NB4 (cell line): Measurements from ENCODE around the gene TSPAN7.

ENCODE experiments used
- CTCF ChIP-seq: IDR thresholded peaks from one replicate; pipeline ENCODE4 v1.5.1; 2012; ENCODE audit warnings: low read depth, low read length
- MYC ChIP-seq: IDR thresholded peaks from 2 replicates; pipeline ENCODE4 v1.6.1; 2011; ENCODE audit warnings: low read depth, low read length
- POLR2A ChIP-seq: IDR thresholded peaks from 2 replicates; pipeline ENCODE4 v1.6.1; 2011; ENCODE audit warnings: mild to moderate bottlenecking; ENCODE audit not compliant: insufficient read length; ENCODE audit errors: extremely low read depth

DNA sequence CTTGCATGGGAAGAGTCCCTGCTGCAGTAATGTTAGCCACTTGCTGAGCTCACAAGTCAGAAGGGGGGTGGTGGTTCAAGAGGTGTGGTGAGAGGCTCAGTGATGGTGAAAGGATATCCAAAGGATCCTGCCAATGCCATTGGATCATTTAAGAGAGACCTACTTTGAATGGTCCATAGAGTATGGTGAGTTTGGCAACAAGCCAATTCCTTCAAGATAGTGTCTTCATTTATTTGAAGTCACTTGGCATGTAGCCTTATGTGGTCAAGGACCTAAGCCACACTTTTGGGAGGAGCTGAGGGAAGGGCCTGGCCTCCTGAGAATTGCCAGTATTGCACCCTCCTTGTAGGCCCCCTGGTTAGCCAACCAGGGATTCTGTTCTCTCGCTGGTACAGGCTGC, 87.9 kb downstream of the TSPAN7 start:
- TF ChIP-seq CTCF (no peak), MYC (no peak), POLR2A (no peak)
